Measurements from ENCODE around the gene HNRNPD. TPM values are rescaled to one million over a fixed set of nuclear protein-coding genes. Genes with fewer than 3 reads are reported as not detected.

HNRNPD gene
- polyA plus RNA-seq, 3 donors, result 97.6 to 174 (median 149) TPM

DNA sequence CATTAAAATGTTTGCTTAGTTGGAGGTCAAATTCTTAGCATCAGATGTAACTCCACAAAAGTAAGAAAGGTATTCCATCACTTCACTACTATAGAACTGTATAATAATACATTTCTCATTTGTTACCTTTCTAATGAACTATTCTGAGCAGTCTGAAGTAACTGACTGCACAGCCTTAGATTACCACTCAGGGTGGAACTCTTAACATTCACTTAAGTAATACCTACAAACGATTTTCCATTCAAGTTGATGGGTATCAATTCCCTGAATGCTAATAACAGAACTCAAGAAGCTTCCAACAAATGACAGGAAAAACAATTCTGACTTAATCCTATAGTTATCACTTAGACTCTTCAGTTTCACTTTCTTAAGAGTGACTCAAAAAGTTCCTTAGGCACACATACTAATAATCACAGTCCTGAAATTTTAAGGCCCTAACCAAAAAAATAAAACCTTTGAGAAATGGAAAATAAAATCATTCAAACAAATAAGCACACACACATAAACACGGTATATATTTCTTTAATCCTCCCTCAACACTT, 20.9 kb downstream of the HNRNPD start:
- peak overlapping the region in 3 of 7 donors; percentile 19 to 79 (median 40) for H3K27ac Mint-ChIP-seq
- 29% methylated on average over 1 of the region's 2 CpGs for whole genome bisulfite sequencing (ENCODE audit: insufficient coverage)
- H3K4me3 Mint-ChIP-seq, result no peak overlapping the region

DNA sequence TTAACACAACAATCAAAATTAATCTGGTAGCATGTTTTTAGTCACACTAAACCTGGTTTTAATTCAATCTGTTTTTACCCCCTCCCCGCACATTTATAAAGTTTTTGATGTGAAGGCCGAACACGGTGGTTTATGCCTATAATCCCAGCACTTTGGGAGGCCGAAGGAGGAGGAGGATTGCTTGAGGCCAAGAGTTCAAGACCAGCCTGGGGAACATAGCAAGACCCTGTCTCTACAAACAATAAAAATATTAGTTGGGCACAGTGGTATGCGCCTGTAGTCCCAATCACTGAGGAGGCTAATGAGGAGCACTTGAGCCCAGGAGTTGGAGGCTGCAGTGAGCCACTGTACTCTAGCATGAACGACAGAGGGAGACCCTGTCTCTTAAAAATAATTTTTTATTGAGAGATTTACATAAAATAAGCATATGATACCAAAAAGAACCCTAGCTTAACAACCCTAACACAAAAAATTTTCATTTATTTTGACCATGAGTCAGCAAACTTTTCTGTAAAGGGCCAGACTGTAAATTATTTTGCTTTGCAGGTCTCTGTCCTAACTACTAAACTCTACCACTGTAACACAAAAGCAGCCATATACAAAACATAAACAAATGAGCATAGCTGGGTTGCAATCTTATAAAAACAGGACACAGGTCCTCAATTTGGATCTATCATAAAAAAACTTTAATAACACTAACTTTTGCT, 21.5 kb downstream of the HNRNPD start:
- Histone ChIP-seq H3K4me2 (replicated peaks; ENCODE audit: extremely low read depth, low read length, poor library complexity, severe bottlenecking) (no peak overlapping the region), H3K27me3 (ENCODE audit: control insufficient read depth in 2 of 2, insufficient read depth in 2 of 2, low read length in 2 of 2) (no peaks in the 10 kb centered on the region), H3K9ac (ENCODE audit: insufficient read depth, low read length, poor library complexity, severe bottlenecking) (no peak overlapping the region), H3K9me3 (replicated peaks in 1 of 2; ENCODE audit: control insufficient read depth in 1 of 2, insufficient read depth in 1 of 2, low read length in 2 of 2) (no peaks in the 10 kb centered on the region), H3K27ac (ENCODE audit: low read depth in 1 of 2, low read length in 2 of 2) (peak overlapping the region in 1 of 2 donors; percentile 8), H3K4me3 (replicated peaks in 1 of 3; ENCODE audit: low read depth in 2 of 3, low read length in 3 of 3) (no peak overlapping the region), H4K20me1 (ENCODE audit: insufficient read depth, low read length) (peaks cover 89% of the 10 kb centered on the region), H3K4me1 (ENCODE audit: control insufficient read depth in 1 of 2, insufficient read depth in 2 of 2, low read length in 2 of 2) (no peaks in the 10 kb centered on the region), H3K79me2 (ENCODE audit: insufficient read depth, low read length) (peaks cover 67% of the 10 kb centered on the region), H2AFZ (ENCODE audit: insufficient read depth, low read depth, low read length, poor library complexity, severe bottlenecking) (no peak overlapping the region), H3K36me3 (replicated peaks in 1 of 2; ENCODE audit: control insufficient read depth in 1 of 2, insufficient read depth in 2 of 2, low read length in 2 of 2) (peaks cover 59 to 93% of the 10 kb centered on the region in 2 donors)
- Mint-ChIP-seq H3K36me3 (peaks cover 64 to 91% of the 10 kb centered on the region in 2 donors), H3K27me3 (ENCODE audit: low read depth in 3 of 3) (peaks cover 0 to 2% (median 0%) of the 10 kb centered on the region in 3 donors), H3K27ac (peak overlapping the region in 3 of 7 donors; percentile 30 to 76 (median 57)), H3K4me3 (no peak overlapping the region), H3K4me1 (peaks cover 5% of the 10 kb centered on the region), H3K9me3 (no peaks in the 10 kb centered on the region)
- WGBS (ENCODE audit: insufficient coverage), result no CpG with 5 or more reads among the region's 6 CpGs
- intact Hi-C loops (cut with micrococcal nuclease), result loop anchor here in 1 of 2 donors (10.0 kb wide), 1 partner anchor 67 kb away; no protein-coding TSS in a partner anchor
- DNase-seq, result no peak
- TF ChIP-seq, protein P1, sequence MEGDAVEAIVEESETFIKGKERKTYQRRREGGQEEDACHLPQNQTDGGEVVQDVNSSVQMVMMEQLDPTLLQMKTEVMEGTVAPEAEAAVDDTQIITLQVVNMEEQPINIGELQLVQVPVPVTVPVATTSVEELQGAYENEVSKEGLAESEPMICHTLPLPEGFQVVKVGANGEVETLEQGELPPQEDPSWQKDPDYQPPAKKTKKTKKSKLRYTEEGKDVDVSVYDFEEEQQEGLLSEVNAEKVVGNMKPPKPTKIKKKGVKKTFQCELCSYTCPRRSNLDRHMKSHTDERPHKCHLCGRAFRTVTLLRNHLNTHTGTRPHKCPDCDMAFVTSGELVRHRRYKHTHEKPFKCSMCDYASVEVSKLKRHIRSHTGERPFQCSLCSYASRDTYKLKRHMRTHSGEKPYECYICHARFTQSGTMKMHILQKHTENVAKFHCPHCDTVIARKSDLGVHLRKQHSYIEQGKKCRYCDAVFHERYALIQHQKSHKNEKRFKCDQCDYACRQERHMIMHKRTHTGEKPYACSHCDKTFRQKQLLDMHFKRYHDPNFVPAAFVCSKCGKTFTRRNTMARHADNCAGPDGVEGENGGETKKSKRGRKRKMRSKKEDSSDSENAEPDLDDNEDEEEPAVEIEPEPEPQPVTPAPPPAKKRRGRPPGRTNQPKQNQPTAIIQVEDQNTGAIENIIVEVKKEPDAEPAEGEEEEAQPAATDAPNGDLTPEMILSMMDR (IDR thresholded peaks at IDR 0.05), result no peak

More for the DNA sequence above, 20.9 kb downstream of the HNRNPD start:
- Histone ChIP-seq H3K4me1 (ENCODE audit: control insufficient read depth in 1 of 2, insufficient read depth in 2 of 2, low read length in 2 of 2) (no peaks in the 10 kb centered on the region), H2AFZ (ENCODE audit: insufficient read depth, low read depth, low read length, poor library complexity, severe bottlenecking) (no peak overlapping the region), H3K4me2 (replicated peaks; ENCODE audit: extremely low read depth, low read length, poor library complexity, severe bottlenecking) (no peak overlapping the region), H3K27ac (ENCODE audit: low read depth in 1 of 2, low read length in 2 of 2) (peak overlapping the region in 1 of 2 donors; percentile 8), H3K9ac (ENCODE audit: insufficient read depth, low read length, poor library complexity, severe bottlenecking) (no peak overlapping the region), H4K20me1 (ENCODE audit: insufficient read depth, low read length) (peaks cover 95% of the 10 kb centered on the region), H3K36me3 (replicated peaks in 1 of 2; ENCODE audit: control insufficient read depth in 1 of 2, insufficient read depth in 2 of 2, low read length in 2 of 2) (peaks cover 63 to 99% of the 10 kb centered on the region in 2 donors), H3K79me2 (ENCODE audit: insufficient read depth, low read length) (peaks cover 73% of the 10 kb centered on the region), H3K9me3 (replicated peaks in 1 of 2; ENCODE audit: control insufficient read depth in 1 of 2, insufficient read depth in 1 of 2, low read length in 2 of 2) (no peaks in the 10 kb centered on the region), H3K4me3 (replicated peaks in 1 of 3; ENCODE audit: low read depth in 2 of 3, low read length in 3 of 3) (no peak overlapping the region), H3K27me3 (ENCODE audit: control insufficient read depth in 2 of 2, insufficient read depth in 2 of 2, low read length in 2 of 2) (no peaks in the 10 kb centered on the region)
- Mint-ChIP-seq H3K27me3 (ENCODE audit: low read depth in 3 of 3) (no peaks in the 10 kb centered on the region), H3K9me3 (no peaks in the 10 kb centered on the region), H3K4me1 (peaks cover 7% of the 10 kb centered on the region), H3K36me3 (peaks cover 70 to 91% of the 10 kb centered on the region in 2 donors)
- no peak for DNase-seq
- intact Hi-C loops (cut with micrococcal nuclease), result loop anchor here in 1 of 2 donors (10.0 kb wide), 1 partner anchor 68 kb away; no protein-coding TSS in a partner anchor
- TF ChIP-seq, protein P1 (IDR thresholded peaks at IDR 0.05), result no peak

Measured in CD14-positive monocyte (primary cell).